GM19239 (cell line): ENCODE data around the gene LRRC8A.

Source experiments
- DNase-seq: peaks from one replicate; pipeline ENCODE4 v3.0.0; 2011; ENCODE audit warnings: low spot score; ENCODE audit not compliant: insufficient read length
- FAIRE-seq: peaks from 2 replicates; lab custom pipeline; 2011; peaks lifted over from hg19 to GRCh38; lab: Jason Lieb, UNC

LRRC8A gene

DNA sequence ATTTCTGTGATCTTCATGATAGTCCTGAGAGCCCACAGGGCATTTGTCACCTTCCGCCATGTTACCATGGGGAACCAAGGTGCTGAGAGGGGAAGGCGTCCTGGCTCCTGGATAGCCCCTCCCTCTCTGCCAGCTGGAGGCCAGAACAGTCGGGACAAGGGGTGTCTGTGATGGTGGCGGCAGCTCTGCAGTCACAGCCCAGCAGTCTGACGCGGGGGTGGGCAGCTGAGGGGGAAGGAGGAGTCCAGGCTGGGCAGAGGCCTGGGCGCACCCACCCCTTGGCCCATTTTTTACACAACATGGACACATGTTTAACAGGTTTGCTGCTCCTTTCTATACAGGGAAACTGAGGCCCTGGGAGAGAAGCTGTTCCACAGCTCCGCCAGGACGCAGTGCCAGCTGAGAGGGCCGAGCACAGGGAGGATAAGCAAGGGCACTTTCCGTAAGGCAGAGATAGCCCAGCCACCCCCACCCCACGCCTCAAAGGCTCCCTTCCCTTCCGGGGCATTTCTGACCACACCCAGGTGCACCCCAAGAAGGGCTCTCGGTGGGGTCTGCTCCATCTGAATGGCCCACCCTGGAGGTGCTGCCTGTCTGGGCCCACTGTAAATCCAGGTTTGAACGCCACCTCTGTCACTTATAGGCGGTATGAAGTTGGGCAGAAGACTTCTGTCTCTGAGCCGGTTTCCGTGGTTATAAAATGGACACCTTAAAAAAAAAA is 17.1 kb downstream of the LRRC8A start:
- no peak for FAIRE-seq
- DNase-seq = no peak

DNA sequence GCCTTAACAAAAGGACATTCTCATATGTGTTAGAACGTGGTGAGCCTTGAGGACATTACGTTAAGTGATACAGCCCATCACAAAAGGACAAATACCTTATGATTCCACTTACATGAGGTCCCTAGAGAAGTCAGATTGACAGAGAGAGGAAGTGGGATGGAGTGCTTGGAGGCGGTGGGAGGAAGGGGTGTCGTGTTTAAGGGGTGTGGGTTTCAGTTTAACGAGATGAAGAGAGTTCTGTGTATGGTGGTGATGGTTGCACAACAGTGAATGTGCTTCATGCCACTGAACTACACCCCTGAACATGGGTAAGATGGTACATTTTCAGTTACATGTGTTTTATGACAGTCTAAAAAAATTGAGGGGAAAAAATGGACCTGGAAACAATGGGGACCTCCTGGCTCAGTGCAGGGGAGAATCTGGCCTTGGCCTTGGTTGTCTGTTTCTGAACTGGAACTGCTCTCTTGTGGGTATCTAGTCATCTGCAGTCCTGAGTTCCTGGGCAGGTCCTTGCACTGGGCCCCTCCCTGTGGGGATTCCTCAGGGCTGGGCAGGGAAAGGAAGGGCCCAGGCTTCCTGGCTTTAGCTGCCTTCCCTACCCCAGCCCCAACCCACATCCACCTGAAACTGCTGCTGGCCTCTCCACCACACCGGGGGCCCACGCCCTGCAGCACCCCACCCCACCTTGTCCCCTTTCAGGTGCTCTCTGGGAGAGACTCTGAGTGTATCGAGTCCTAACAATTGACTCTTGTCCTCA is 17.8 kb downstream of the LRRC8A start:
- FAIRE-seq (no peak), DNase-seq (no peak)

DNA sequence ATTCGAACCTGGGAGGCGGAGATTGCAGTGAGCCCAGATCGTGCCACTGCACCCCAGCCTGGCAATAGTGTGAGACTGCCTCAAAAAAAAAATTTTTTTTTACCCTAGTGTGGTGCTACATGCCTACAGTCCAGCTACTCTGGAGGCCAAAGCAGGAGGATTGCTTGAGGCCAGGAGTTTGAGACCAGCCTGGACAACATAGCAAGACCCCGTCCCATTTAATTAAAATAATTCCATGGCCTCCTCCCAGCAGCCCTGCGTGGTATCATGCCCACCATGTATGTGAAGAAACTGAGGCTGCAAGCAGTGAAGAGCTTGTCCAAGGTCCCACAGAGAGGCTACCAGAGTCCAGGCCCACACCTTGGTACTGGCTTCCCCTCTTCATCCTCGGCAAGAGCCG is 19.4 kb downstream of the LRRC8A start:
- DNase-seq (no peak), FAIRE-seq (no peak)

DNA sequence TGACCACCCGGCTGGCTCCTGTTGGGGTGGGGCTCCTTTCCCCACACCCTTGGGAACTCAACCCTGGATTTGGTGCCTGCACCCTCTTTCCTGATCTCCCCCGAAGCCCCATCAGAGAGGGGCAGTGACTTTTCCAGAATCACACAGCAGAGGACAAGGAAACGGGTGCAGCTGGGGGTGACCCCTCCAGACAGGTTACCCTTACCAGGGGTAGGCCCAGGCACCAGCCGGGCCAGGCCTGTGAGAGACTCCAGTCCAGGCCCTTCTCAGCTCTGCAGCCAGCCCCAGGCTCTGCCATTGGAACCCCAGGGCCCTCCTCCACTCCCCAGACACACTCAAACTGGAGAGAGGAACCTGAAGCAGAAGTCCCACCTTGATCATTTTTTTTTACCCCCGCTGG is 19.9 kb downstream of the LRRC8A start:
- no peak for FAIRE-seq
- DNase-seq = no peak

DNA sequence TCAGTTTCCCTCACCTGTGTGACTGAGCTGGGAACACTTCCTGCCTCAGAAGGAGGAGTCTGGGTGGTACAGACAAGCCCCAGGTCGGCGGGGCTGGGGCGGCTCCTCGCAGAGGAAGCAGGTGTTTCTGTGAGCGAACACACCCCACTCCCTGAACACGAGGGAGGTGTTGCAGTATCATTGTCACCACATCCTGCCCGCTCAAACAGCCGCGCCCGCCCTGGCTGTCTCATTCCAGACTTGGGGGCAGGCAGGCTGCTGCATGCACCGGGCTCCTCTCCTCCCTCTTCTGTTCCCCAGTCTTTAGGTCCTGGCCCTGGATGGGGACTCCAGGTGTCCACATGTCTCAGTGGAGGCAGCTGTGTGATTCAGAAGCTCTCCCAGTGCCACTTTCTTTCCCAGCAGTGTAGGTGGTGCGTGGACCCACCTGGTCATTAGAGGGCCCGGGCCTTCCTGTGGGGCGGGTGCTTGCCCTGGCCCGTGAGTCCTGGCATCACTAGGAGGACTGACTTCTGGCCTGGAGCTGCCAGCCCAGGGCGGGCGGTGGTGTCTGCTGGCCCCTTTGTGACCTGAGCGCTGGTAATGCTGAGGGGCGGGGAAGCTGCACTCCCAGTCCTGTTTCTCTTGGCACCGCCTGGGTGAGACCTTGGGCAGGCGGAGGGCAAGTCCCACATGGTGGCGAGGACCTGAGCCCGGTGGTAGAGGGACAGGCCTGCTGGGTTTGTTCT is 20.6 kb downstream of the LRRC8A start:
- peak; percentile 84 for DNase-seq
- peak; percentile 82 for FAIRE-seq

DNA sequence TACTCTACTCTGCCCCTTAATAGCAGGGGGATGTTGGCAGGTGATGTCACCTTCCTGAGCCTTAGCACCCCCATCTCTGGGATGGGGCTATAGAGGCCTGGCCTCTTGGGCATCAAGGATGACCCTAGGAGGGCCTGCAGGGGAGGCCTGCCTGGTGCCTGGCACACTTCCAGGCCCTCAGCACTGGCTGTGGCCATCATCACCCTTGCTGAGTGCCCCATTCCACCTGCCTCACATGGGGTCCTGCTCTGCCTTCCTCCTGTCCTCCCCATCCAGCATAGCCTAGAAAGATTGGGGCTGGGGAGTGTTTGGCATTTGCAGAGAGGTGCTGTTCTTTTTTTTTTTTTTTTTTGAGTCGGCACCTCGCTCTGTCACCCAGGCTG is 21.1 kb downstream of the LRRC8A start:
- FAIRE-seq = no peak
- DNase-seq = no peak

DNA sequence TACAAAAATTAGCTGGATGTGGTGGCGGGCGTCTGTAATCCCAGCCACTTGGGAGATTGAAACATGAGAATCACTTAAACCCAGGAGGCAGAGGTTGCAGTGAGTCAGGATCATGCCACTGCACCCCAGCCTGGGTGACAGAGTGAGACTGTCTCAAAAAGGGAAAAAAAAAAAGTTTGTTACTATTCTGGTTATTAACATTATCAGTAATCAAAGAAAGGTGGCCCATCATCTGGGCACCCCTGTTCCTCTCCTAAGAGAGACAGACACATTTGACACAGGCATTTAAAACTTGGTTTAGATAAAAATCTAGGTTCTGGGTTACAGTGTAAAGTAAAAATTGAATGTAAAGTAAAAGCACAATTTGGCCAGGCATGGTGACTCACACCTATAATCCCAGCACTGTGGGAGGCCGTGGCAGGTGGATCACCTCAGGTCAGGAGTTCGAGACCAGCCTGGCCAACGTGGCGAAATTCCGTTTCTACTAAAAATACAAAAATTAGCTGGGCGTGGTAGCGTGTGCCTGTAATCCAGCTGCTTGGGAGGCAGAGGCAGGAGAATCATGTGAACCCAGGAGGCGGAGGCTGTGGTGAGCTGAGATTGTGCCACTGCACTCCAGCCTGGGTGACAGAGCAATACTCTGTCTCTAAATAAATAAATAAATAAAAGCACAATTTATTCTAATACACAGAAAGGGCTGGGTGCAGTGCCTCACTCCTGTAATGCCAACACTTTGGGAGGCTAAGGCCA is 22.1 kb downstream of the LRRC8A start:
- no peak for DNase-seq
- no peak for FAIRE-seq

DNA sequence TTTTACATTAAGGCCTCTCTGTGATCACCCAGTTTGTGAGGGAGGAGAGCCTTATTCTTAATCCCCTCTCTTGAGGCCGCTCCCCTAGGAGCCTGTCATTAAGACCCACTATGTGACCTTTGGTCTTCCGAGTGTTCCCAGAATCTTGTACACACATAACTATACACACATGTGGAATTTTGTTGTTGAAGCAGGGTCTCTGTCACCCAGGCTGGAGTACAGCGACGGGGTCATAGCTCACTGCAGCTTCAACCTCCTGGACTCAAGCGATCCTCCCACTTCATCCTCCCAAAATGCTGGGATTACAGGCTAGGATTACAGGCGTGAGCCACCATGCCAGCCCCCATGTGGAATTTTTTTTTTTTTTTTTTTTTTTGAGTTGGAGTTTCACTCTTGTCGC is 24.0 kb downstream of the LRRC8A start:
- DNase-seq = no peak
- no peak for FAIRE-seq

DNA sequence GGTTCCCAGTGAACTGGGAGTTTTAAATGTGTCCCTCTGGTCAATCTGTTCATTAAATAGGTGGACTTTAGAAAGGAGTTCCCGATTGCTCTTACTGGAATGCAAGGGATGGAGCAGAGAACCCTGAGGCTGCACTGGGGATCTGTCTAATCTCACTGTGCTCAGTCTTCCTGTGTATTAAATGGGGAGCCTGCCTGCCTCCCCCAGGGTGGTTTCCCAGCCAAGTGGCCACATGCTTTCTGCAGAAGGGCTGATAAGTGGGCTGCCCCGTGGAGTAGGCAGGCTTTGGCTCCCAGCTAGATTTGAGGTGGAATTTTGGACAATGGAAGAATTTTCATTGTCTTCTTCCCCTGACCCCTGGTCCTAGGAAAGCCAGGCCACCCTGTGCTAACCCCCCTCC is 24.8 kb downstream of the LRRC8A start:
- FAIRE-seq = no peak
- no peak for DNase-seq

DNA sequence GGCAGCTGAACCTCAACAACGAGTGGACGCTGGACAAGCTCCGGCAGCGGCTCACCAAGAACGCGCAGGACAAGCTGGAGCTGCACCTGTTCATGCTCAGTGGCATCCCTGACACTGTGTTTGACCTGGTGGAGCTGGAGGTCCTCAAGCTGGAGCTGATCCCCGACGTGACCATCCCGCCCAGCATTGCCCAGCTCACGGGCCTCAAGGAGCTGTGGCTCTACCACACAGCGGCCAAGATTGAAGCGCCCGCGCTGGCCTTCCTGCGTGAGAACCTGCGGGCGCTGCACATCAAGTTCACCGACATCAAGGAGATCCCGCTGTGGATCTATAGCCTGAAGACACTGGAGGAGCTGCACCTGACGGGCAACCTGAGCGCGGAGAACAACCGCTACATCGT is 26.4 kb downstream of the LRRC8A start:
- DNase-seq = no peak
- no peak for FAIRE-seq

DNA sequence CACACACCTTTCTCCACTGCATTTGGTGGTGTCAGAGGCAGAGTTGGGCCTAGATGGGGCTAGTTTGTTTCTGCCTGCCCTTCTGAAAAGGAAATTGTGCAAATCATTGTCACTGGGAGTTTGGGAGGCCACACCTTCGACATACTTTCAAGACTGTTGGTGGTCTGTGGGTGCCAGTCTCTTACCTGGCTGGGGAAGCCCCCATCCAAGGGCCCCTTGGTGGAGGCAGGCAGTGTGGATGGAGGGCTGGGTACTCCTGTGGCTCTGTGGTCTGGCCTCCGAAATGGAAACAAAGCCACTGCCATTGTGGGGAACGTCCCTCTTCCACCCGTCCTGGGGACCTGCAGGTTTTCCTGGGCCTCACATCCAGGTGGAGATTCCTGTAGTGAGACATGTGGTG is 27.9 kb downstream of the LRRC8A start:
- FAIRE-seq (no peak), DNase-seq (no peak)

DNA sequence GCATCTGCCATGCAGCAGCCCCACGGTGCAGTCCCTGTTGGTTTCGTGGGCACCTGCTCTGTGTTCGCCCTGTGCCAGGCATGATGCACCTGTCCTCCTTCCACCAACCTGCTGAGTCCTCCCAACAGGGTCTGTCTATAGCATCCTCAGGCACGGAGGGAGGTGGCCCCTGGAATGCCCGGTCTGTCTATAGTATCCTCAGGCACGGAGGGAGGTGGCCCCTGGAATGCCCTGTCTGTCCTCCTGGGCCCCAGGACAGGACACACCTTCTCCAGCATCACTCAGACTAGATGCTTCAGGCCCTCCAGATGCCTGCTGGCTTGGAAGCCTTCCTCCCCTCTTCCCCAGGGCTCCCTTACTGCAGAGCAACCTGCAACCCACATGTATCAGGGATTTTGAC is 29.0 kb downstream of the LRRC8A start:
- FAIRE-seq = no peak

DNA sequence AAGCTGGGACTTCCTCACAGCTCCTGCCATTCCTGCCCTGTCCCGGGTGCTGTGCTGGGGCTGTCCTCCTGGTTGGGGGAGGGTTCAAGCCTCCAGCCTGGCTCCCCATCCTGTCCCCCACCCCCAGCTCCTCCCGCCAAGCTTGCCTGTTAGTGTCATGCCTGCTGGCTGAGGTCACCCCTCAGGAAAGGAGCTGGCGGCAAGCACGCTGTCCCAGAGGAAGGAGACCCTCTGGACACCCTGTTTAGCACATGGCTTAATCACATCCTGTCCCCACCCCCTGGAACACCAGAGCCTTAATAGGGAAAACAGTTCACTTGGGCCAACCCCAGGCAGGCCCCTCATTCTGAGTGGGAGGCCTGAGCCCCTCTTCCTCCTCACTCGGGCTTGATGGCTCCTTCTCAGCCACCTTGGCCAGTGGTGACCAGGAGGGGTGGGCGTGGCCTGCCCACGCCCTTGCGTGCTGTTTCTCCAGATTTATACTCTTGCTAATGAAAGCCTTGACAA is 29.6 kb downstream of the LRRC8A start:
- no peak for DNase-seq

More for the DNA sequence above, 29.0 kb downstream of the LRRC8A start:
- no peak for DNase-seq

DNA sequence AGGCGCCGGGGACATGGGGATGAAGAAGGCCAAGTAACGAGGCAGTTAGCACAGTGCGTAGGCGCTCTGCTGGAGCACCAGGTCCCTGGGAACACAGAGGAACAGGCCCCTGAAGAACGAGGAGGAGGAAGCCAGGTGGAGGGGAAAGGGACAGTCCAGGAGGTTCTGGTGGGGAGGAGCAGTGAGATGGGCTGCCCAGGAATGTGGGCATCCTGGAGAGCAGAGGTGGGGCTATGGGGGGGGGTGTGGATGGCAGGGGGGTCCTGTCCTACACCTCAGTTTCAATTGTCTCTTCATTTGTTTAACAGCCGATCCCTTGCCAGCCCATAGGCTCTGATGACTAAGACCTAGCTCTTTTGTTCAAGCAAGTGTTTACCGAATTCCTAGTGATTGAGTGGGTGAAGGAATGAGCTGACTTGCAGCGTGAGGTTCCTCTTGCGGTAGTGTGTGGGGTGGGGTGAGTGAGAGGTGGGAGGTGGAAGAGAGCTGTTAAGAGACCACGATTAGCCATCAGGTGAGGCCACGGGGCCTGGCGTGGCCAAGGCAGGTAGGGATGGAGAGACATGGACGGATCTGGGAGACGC is 30.4 kb downstream of the LRRC8A start:
- FAIRE-seq = no peak
- no peak for DNase-seq

More for the DNA sequence above, 29.6 kb downstream of the LRRC8A start:
- FAIRE-seq = no peak

DNA sequence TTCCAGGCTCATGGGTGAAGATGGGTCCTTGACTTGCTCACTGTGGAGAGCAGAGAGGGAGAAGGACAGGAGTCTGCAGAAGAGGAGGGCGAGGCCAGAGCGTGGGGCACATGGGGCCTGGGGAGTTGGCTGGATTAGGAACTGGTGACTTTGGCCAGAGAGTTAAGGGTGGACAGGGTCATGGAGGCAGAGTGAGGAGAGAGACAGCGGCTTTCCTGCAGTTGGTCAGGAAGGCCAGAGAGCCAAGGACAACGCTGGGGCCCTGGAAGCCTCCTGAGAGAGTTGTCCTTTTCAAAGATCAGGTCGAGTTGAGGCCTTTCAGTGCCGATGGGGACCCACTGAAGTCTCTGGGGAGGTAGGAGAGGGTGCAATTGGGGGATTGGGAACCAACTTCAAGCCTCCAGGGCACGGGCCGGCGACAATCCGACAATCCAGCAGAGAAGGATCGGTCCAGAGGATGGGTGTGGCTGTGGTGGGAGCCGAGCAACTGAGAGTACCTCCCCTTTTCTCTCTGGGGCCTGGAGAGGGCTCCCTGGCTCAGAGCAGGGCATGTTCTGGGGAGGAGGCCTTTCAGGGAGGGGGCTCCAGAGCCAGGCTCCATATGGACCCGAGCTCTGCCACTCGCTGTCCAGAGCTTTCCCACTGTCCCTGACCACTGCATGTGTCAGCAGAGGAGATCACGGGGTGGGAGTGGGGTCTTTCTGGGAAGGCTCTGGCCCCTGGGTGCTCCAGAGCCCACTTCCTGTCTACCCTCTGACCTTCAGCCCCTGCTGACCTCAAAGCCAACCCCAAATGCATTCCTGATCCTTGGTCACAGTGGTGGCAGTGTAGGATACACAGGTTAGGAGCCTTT is 31.3 kb downstream of the LRRC8A start:
- DNase-seq (no peak), FAIRE-seq (no peak)

DNA sequence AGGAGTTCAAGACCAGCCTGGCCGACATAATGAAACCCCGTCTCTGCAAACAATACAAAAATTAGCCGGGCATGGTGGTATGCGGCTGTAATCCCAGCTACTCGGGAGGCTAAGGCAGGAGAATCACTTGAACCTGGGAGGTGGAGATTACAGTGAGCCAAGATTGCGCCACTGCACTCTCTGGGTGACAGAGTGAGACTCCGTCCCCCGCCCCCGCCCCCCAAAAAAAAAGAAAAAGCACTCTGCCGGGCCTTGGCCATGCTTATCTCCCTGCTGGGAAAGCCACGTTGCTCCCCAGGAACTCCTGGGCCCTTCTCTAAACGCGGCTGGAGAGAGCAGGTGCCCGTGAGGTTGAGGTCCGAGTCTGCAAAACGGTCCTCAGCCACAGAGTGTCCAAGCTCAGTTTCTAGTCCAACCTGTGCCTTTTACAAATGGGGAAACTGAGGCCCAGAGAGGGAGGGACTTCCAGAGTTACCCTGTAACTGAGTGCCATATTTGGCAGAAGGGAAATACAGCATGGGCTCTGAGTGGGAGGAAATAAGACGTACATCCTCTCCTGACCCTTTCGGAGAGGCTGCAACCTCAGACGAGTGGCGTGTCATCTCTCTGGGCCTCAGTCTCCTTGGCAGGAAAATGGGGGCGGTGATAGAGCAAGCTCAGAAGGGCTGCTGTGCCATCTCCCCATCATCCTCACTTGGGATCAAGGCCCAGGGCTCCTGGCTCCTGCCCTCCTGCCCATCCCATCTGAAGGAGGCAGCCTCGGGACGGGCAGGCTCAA is 32.3 kb downstream of the LRRC8A start:
- DNase-seq = no peak
- no peak for FAIRE-seq

DNA sequence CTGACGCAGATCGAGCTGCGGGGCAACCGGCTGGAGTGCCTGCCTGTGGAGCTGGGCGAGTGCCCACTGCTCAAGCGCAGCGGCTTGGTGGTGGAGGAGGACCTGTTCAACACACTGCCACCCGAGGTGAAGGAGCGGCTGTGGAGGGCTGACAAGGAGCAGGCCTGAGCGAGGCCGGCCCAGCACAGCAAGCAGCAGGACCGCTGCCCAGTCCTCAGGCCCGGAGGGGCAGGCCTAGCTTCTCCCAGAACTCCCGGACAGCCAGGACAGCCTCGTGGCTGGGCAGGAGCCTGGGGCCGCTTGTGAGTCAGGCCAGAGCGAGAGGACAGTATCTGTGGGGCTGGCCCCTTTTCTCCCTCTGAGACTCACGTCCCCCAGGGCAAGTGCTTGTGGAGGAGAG is 34.3 kb downstream of the LRRC8A start:
- FAIRE-seq (no peak), DNase-seq (no peak)

DNA sequence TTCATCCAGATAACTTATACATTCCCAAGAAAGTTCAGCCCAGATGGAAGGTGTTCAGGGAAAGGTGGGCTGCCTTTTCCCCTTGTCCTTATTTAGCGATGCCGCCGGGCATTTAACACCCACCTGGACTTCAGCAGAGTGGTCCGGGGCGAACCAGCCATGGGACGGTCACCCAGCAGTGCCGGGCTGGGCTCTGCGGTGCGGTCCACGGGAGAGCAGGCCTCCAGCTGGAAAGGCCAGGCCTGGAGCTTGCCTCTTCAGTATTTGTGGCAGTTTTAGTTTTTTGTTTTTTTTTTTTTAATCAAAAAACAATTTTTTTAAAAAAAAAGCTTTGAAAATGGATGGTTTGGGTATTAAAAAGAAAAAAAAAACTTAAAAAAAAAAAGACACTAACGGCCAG is 34.8 kb downstream of the LRRC8A start:
- FAIRE-seq (no peak), DNase-seq (no peak)
